K562 (cell line): Measurements from ENCODE around the gene MYMX. TPM values are rescaled to one million over a fixed set of nuclear protein-coding genes. Genes with fewer than 3 reads are reported as not detected.

Experiments
- ATAC-seq: fragments of 200-7000 bp; cut with Tn5 transposase; 3 replicates; pipeline ENCODE4 v1.9.1; 2020; ENCODE audit warnings: moderate library complexity
- BruUV-seq: library from RNA; stranded (reverse); fragments of 400-500 nt; replicated peaks from 2 replicates; lab custom pipeline; 2021; lab: Mats Ljungman, UMichigan
- CTCF ChIA-PET: fragments of 300-600 bp; formaldehyde crosslinking; extraction: SDS; loops from one replicate; lab custom pipeline; 2021; ENCODE audit warnings: low intra/inter-chr PET ratio; lab: Yijun Ruan, JAX
- POLR2A ChIA-PET: fragments of 300-600, 350-650 bp; sonication (Branson Sonifier 250); formaldehyde crosslinking; extraction: SDS; loops from one replicate; lab custom pipeline; 2021; ENCODE audit warnings: antibody characterized with exemption, inconsistent platforms; lab: Yijun Ruan, JAX
- DNase-seq, 4 experiments: peaks; one replicate each; pipeline versions ENCODE4 v3.0.0 to v3.0.0-alpha.2; 2011 to 2018; ENCODE audit warnings: low spot score in 3 of 4, mixed read lengths in 3 of 4; ENCODE audit errors: extremely low read depth in 1 of 4
- FAIRE-seq: peaks from 2 replicates; lab custom pipeline; 2011; peaks lifted over from hg19 to GRCh38; lab: Jason Lieb, UNC
- H2AFZ ChIP-seq: 2 replicates; pipeline ENCODE4 v1.6.0; 2011; ENCODE audit warnings: low read depth, low read length, control low read depth, inconsistent platforms
- H3K27ac ChIP-seq: fragments of 200-600 bp; 3 replicates; pipeline ENCODE4 v1.8.0; 2011; ENCODE audit warnings: low read depth, mild to moderate bottlenecking, control low read depth, inconsistent platforms, low read length, moderate library complexity, mixed read lengths; ENCODE audit errors: extremely low read depth
- H3K27me3 ChIP-seq, 2 experiments: fragments of 300-600 bp in 1 of 2; 2 replicates in 1 of 2; 3 replicates in 1 of 2; pipeline versions ENCODE4 v1.6.0 to v1.8.0; 2011; ENCODE audit warnings: inconsistent platforms in 2 of 2, low read length in 2 of 2, mild to moderate bottlenecking in 1 of 2, mixed read lengths in 1 of 2, moderate library complexity in 1 of 2; ENCODE audit not compliant: control insufficient read depth in 2 of 2, insufficient read depth in 2 of 2
- H3K36me3 ChIP-seq: fragments of 300-600 bp; 3 replicates; pipeline ENCODE4 v1.8.0; 2011; ENCODE audit warnings: mild to moderate bottlenecking, low read length, inconsistent platforms; ENCODE audit not compliant: control insufficient read depth, insufficient read depth
- H3K4me1 ChIP-seq, 2 experiments: fragments of 200-600 bp in 1 of 2; replicated peaks in 1 of 2; 2 replicates in 1 of 2; 3 replicates in 1 of 2; pipeline versions ENCODE4 v1.5.1 to v1.8.0; 2011; ENCODE audit warnings: inconsistent platforms in 2 of 2, low read length in 2 of 2, mild to moderate bottlenecking in 1 of 2, mixed read lengths in 1 of 2, moderate library complexity in 1 of 2; ENCODE audit not compliant: control insufficient read depth in 2 of 2, insufficient read depth in 2 of 2
- H3K4me2 ChIP-seq: 2 replicates; pipeline ENCODE4 v1.6.1; 2011; ENCODE audit warnings: low read length, control low read depth, inconsistent platforms, mixed read lengths; ENCODE audit not compliant: insufficient read depth
- H3K4me3 ChIP-seq: fragments of 200-600 bp; sonication (generic), shearing (Covaris generic); 2 replicates; pipeline ENCODE4 v1.5.1; 2016; ENCODE audit warnings: control low read depth, inconsistent platforms
- H3K79me2 ChIP-seq: fragments of 200-600 bp; 3 replicates; pipeline ENCODE4 v1.8.0; 2011; ENCODE audit warnings: low read length, inconsistent platforms; ENCODE audit not compliant: control insufficient read depth, insufficient read depth
- H3K9ac ChIP-seq, 2 experiments: 2 replicates each; pipeline versions ENCODE4 v1.6.0 to v1.6.1; 2011; ENCODE audit warnings: low read depth in 2 of 2, low read length in 2 of 2, control low read depth in 1 of 2, inconsistent platforms in 1 of 2, mild to moderate bottlenecking in 1 of 2, mixed read lengths in 1 of 2; ENCODE audit not compliant: insufficient read depth in 1 of 2
- H3K9me1 ChIP-seq: one replicate; pipeline ENCODE4 v1.6.0; 2011; ENCODE audit warnings: inconsistent platforms, mild to moderate bottlenecking, low read length, moderate library complexity; ENCODE audit not compliant: control insufficient read depth, insufficient read depth
- H3K9me3 ChIP-seq: replicated peaks from 2 replicates; pipeline ENCODE4 v1.5.1; 2011; ENCODE audit warnings: low read depth, low read length, inconsistent platforms; ENCODE audit not compliant: control insufficient read depth, insufficient read depth
- H4K20me1 ChIP-seq: replicated peaks from 2 replicates; pipeline ENCODE4 v1.6.1; 2011; ENCODE audit warnings: low read length, inconsistent platforms, mixed read lengths; ENCODE audit not compliant: control insufficient read depth, insufficient read depth
- CBFA2T2 ChIP-seq: fragments of 450-650 bp; conservative IDR thresholded peaks from 2 replicates; pipeline ENCODE4 v1.6.1; 2017; ENCODE audit warnings: mild to moderate bottlenecking
- GABPA ChIP-seq: fragments of 200-800 bp; sonication (Bioruptor generic); conservative IDR thresholded peaks from 2 replicates; pipeline ENCODE4 v1.6.1; 2016; ENCODE audit warnings: low read depth, missing genetic modification characterization, missing compliant biosample characterization
- HLTF ChIP-seq: fragments of 450-650 bp; IDR thresholded peaks from 2 replicates; pipeline ENCODE4 v1.6.1; 2016
- MBD2 ChIP-seq: sonication (generic); IDR thresholded peaks from 2 replicates; pipeline ENCODE4 v1.6.1; 2016; ENCODE audit warnings: low read depth, borderline replicate concordance
- RB1 ChIP-seq: fragments of 450-650 bp; IDR thresholded peaks from 2 replicates; pipeline ENCODE4 v1.6.1; 2017; ENCODE audit warnings: low read depth, mild to moderate bottlenecking
- RBM25 ChIP-seq: fragments of 200-400 bp; formaldehyde crosslinking; IDR thresholded peaks from 2 replicates; pipeline ENCODE4 v1.6.1; 2018; ENCODE audit warnings: low read length, low read depth, moderate library complexity; ENCODE audit not compliant: severe bottlenecking
- RFX5 ChIP-seq: IDR thresholded peaks from 2 replicates; pipeline ENCODE4 v1.6.1; 2011; ENCODE audit warnings: low read depth, mild to moderate bottlenecking, improper control_type of control experiment, low read length
- SRSF9 ChIP-seq: fragments of 200-400 bp; formaldehyde crosslinking; IDR thresholded peaks from 2 replicates; pipeline ENCODE4 v1.6.1; 2017; ENCODE audit warnings: low read depth, low read length, borderline replicate concordance
- ZBTB8A ChIP-seq: fragments of 450-650 bp; IDR thresholded peaks from 2 replicates; pipeline ENCODE4 v1.6.1; 2018; ENCODE audit warnings: mild to moderate bottlenecking, moderate library complexity; ENCODE audit not compliant: partially characterized antibody
- ZSCAN29 ChIP-seq: fragments of 450-650 bp; IDR thresholded peaks from 2 replicates; pipeline ENCODE4 v1.6.1; 2017
- WGBS: fragments of 100-300 bp; shearing (Covaris generic); methylation state at CpG from one replicate; pipeline ENCODE4 v1.1.6; 2016; ENCODE audit warnings: low coverage, mixed read lengths; ENCODE audit not compliant: insufficient coverage; ENCODE audit errors: missing lambda C conversion rate; 5-methylcytosine and 5-hydroxymethylcytosine counted together
- in situ Hi-C: fragments of 300-500 bp; cut with MboI; formaldehyde crosslinking; loops from 4 replicates; pipeline ENCODE4 v1.15.0; 2018; ENCODE audit warnings: inconsistent platforms, mixed read lengths
- intact Hi-C: fragments of 100-400 bp; cut with micrococcal nuclease; formaldehyde crosslinking; loops from 2 replicates; pipeline ENCODE4 v1.14.2; 2022
- polyA plus RNA-seq, 8 experiments: library from polyadenylated mRNA; depleted of rRNA in 4 of 8; stranded (reverse) in 5 of 8; unstranded in 3 of 8; fragments of >200 nt; fragmentation: Nextera tagmentation in 2 of 8; fragmentation: Illumina TruSeq in 1 of 8; extraction: Ambion mirVana in 2 of 8; extraction: Trizol in 1 of 8; gene quantifications; 2 replicates each; pipeline versions ENCODE4 v1.2.1 to v1.2.3, GENCODE V29; 2011 to 2014; ENCODE audit warnings: inconsistent platforms in 1 of 8, missing spikeins in 1 of 8
- total RNA-seq, 7 experiments: library from RNA; depleted of rRNA in 6 of 7; stranded (reverse); fragments of >200 nt in 6 of 7; fragmentation: Illumina TruSeq in 2 of 7; extraction: Trizol in 2 of 7; gene quantifications; 2 replicates each; pipeline versions ENCODE4 v1.2.1 to v1.2.3, GENCODE V29; 2011 to 2021; ENCODE audit warnings: low replicate concordance in 1 of 7
- TF ChIP-seq, protein P1 (sequence below), 2 experiments: fragments of 450-650 bp; IDR thresholded peaks; 2 replicates each; pipeline ENCODE4 v1.6.1; 2018; ENCODE audit warnings: mild to moderate bottlenecking in 2 of 2, low read depth in 1 of 2; ENCODE audit not compliant: partially characterized antibody in 2 of 2
- TF ChIP-seq, protein P2 (sequence below): fragments of 450-650 bp; IDR thresholded peaks from 2 replicates; pipeline ENCODE4 v1.7.1; 2018; ENCODE audit warnings: mild to moderate bottlenecking, low read depth; ENCODE audit not compliant: partially characterized antibody

The MYMX gene
- total and polyA plus RNA-seq, 9 of the 15 experiments (the other 6 are each of a cell fraction or from before 2014, with no cell fraction given): 0.12 TPM; not detected in 8

DNA sequence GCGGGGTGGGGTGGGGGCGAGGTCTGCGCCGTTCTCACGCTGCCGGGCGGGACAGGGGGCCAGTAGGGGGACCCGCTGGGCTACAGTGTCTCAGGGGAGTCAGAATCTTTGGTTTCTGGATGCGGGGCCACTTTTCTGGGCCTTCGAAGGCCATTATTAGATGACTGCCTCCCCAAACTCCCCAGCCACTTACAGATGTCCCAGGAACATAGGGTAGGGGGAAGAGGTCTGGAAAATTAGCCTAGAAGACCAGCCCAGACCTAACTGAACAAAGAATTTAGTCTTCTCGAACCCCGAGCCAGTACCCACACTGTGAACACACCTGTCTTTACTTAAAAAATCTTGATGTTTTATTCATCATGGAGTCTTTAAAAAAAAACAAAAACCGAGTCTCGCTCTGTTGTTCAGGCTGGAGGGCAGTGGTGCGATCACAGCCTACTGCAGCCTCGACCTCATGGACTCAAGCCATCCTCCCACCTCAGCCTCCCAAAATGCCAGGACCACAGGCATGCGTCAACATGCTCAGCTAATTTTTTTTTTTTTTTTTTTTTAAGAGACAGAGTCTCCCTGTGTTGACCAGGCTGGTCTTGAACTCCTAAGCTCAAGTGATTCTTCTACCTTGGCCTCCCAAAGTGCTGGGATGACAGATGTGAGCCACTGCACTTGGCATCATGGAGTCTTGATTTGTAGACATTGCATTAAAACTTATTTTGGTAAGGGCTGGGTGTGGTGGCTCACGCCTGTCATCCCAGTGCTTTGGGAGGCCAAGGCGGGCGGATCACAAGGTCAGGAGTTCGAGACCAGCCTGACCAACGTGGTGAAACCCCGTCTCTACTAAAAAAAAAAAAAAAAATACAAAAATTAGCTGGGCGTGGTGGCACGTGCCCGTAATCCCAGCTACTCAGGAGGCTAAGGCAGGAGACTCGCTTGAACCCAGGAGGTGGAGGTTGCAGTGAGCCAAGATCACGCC lies 3.4 kb downstream of the MYMX start:
- POLR2A ChIA-PET: interaction anchor here (0.6 to 6.8 kb wide), 15 partner anchors 8 to 590 kb away, joined by 3 to 52 read pairs (median 4); partner anchors contain the start of genes HSP90AB1 and SLC35B2
- H3K27ac ChIP-seq: peak overlapping the region; percentile 53; the same call in 2 of the 3 replicates
- CTCF ChIA-PET: no interaction called here
- no peak for TF ChIP-seq RB1
- no peak for TF ChIP-seq SRSF9
- TF ChIP-seq CBFA2T2: no peak
- TF ChIP-seq HLTF: 0 out of 2 replicates have a peak, but pooled peaks have one; percentile 31
- no peak for TF ChIP-seq ZSCAN29
- TF ChIP-seq ZBTB8A: no peak
- TF ChIP-seq, protein P1, sequence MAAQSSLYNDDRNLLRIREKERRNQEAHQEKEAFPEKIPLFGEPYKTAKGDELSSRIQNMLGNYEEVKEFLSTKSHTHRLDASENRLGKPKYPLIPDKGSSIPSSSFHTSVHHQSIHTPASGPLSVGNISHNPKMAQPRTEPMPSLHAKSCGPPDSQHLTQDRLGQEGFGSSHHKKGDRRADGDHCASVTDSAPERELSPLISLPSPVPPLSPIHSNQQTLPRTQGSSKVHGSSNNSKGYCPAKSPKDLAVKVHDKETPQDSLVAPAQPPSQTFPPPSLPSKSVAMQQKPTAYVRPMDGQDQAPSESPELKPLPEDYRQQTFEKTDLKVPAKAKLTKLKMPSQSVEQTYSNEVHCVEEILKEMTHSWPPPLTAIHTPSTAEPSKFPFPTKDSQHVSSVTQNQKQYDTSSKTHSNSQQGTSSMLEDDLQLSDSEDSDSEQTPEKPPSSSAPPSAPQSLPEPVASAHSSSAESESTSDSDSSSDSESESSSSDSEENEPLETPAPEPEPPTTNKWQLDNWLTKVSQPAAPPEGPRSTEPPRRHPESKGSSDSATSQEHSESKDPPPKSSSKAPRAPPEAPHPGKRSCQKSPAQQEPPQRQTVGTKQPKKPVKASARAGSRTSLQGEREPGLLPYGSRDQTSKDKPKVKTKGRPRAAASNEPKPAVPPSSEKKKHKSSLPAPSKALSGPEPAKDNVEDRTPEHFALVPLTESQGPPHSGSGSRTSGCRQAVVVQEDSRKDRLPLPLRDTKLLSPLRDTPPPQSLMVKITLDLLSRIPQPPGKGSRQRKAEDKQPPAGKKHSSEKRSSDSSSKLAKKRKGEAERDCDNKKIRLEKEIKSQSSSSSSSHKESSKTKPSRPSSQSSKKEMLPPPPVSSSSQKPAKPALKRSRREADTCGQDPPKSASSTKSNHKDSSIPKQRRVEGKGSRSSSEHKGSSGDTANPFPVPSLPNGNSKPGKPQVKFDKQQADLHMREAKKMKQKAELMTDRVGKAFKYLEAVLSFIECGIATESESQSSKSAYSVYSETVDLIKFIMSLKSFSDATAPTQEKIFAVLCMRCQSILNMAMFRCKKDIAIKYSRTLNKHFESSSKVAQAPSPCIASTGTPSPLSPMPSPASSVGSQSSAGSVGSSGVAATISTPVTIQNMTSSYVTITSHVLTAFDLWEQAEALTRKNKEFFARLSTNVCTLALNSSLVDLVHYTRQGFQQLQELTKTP (IDR thresholded peaks at IDR 0.05; ENCODE audit: low read depth in 1 of 2, partially characterized antibody in 2 of 2): no peak
- peak; percentile 6; the same call in 1 of the 2 replicates for TF ChIP-seq GABPA (tag)
- peak; percentile 22 for TF ChIP-seq RBM25
- no peak for TF ChIP-seq MBD2
- no peak for TF ChIP-seq RFX5
- TF ChIP-seq, protein P2, sequence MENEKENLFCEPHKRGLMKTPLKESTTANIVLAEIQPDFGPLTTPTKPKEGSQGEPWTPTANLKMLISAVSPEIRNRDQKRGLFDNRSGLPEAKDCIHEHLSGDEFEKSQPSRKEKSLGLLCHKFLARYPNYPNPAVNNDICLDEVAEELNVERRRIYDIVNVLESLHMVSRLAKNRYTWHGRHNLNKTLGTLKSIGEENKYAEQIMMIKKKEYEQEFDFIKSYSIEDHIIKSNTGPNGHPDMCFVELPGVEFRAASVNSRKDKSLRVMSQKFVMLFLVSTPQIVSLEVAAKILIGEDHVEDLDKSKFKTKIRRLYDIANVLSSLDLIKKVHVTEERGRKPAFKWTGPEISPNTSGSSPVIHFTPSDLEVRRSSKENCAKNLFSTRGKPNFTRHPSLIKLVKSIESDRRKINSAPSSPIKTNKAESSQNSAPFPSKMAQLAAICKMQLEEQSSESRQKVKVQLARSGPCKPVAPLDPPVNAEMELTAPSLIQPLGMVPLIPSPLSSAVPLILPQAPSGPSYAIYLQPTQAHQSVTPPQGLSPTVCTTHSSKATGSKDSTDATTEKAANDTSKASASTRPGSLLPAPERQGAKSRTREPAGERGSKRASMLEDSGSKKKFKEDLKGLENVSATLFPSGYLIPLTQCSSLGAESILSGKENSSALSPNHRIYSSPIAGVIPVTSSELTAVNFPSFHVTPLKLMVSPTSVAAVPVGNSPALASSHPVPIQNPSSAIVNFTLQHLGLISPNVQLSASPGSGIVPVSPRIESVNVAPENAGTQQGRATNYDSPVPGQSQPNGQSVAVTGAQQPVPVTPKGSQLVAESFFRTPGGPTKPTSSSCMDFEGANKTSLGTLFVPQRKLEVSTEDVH: no peak

More for the DNA sequence above, 3.4 kb downstream of the MYMX start:
- Histone ChIP-seq H3K4me3 (peak overlapping the region; percentile 48), H3K9me3 (no peaks in the 10 kb centered on the region), H2AFZ (peak overlapping the region; percentile 98), H3K4me2 (peak overlapping the region; percentile 79), H4K20me1 (no peaks in the 10 kb centered on the region), H3K79me2 (peaks cover 21% of the 10 kb centered on the region), H3K4me1 (peaks cover 62 to 75% of the 10 kb centered on the region in 2 experiments), H3K27me3 (no peaks in the 10 kb centered on the region), H3K9ac (peak overlapping the region; percentile 40 to 92; a peak in 2 of 4 replicates), H3K9me1 (no peaks in the 10 kb centered on the region), H3K36me3 (no peaks in the 10 kb centered on the region)
- intact Hi-C loops (loop anchor here (2.0 to 10.0 kb wide), 2 partner anchors 19 to 585 kb away; partner anchors contain the start of gene MAD2L1BP), in situ Hi-C loops (no loop called here)
- 55% methylated on average over 23 of the region's 28 CpGs for whole genome bisulfite sequencing
- ATAC-seq (peak; percentile 16; the same call in 2 of the 3 replicates), FAIRE-seq (peak; percentile 32), DNase-seq (no peak)
- no TSS peak for BruUV-seq
